Measurements from ENCODE around the gene TPPP3.

The TPPP3 gene

DNA sequence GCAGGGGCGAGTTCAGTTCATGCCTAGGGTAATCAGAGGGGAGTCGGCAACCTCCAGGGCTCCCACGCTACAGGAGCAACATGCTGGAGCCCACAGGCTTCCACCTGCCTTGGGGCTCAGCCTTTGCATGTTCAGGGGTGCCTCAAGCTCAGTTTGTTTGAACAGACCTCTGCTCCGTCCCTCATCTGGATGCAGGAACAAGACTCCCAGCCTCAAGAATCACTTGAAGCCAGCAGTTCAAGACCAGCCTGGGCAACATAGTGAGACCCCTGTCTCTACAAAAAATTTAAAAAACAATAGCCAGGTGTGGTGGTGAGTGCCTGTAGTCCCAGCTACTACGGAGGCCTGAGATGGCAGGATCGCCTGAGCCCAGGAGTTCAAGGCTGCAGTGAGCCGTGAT is 32.7 kb upstream of the TPPP3 start:
- no peak for DNase-seq (ENCODE audit: low spot score)
- TF ChIP-seq, protein P1, sequence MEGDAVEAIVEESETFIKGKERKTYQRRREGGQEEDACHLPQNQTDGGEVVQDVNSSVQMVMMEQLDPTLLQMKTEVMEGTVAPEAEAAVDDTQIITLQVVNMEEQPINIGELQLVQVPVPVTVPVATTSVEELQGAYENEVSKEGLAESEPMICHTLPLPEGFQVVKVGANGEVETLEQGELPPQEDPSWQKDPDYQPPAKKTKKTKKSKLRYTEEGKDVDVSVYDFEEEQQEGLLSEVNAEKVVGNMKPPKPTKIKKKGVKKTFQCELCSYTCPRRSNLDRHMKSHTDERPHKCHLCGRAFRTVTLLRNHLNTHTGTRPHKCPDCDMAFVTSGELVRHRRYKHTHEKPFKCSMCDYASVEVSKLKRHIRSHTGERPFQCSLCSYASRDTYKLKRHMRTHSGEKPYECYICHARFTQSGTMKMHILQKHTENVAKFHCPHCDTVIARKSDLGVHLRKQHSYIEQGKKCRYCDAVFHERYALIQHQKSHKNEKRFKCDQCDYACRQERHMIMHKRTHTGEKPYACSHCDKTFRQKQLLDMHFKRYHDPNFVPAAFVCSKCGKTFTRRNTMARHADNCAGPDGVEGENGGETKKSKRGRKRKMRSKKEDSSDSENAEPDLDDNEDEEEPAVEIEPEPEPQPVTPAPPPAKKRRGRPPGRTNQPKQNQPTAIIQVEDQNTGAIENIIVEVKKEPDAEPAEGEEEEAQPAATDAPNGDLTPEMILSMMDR (IDR thresholded peaks at IDR 0.05; ENCODE audit: borderline replicate concordance, control extremely low read depth, extremely low read depth, insufficient read depth, missing control alignments), result no peak
- in situ Hi-C loops (cut with MboI; ENCODE audit: low sequenced_read_pairs, unreplicated experiment), result no loop called here

DNA sequence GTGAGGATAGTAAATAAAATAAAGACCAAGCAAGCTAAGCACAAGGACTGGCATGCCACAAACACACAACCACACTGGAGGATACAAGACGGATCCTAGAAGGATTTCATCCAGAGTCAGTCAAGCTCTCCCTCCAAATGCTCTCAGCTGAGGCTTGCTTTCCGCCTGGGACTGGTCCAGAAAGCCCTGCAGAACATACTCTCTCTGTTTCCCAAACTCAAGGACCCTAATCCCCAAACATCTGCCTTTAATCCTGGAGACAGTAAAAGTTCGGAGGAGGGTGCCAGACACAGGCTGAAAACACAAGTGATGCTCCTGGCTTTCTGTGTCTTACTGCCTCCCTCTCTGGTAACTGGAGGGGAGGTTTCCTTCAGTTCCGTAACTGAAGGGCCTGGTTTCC is 32.3 kb upstream of the TPPP3 start:
- in situ Hi-C loops (cut with MboI; ENCODE audit: low sequenced_read_pairs, unreplicated experiment), result no loop called here
- TF ChIP-seq, protein P1 (IDR thresholded peaks at IDR 0.05; ENCODE audit: borderline replicate concordance, control extremely low read depth, extremely low read depth, insufficient read depth, missing control alignments), result no peak
- no peak for DNase-seq (ENCODE audit: low spot score)

DNA sequence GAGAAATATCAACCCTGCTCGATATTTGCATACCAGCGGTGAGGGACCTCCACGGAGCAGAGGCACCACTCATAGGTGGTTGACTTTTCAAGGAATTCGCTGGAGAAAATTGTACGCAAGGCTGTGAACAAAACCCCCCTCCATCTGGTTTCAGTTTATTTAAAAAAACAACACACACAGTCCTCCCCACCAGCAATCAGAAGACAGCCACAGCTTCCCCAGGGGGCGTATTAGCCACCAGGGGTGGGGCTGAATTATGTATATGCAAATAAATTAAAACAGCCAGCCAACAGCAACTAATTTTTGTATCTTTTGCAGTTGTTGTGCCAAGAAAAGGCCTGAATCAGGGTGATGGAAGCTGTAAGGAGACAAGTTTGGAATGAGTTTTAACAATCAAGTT is 31.8 kb upstream of the TPPP3 start:
- in situ Hi-C loops (cut with MboI; ENCODE audit: low sequenced_read_pairs, unreplicated experiment), result no loop called here
- TF ChIP-seq, protein P1 (IDR thresholded peaks at IDR 0.05; ENCODE audit: borderline replicate concordance, control extremely low read depth, extremely low read depth, insufficient read depth, missing control alignments), result no peak
- no peak for DNase-seq (ENCODE audit: low spot score)

DNA sequence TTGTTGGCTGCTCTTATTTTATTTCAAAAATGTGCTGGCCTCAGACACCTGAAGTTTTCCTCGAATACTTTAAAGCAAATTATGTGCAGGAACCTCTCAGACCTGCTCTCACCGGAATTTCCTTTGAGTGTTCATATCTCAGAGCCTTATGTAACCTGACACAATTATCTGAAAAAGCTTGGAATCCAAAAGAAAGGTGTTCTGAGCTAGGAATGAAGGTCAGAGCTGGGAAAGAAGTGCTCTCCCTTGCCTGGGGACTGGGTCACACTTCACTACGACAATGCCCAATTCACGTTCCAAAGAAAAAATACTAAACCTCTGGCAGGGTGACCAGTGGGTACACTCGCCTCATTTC is 30.9 kb upstream of the TPPP3 start:
- DNase-seq (ENCODE audit: low spot score), result no peak
- TF ChIP-seq, protein P1 (IDR thresholded peaks at IDR 0.05; ENCODE audit: borderline replicate concordance, control extremely low read depth, extremely low read depth, insufficient read depth, missing control alignments), result no peak
- in situ Hi-C loops (cut with MboI; ENCODE audit: low sequenced_read_pairs, unreplicated experiment), result loop anchor here (25.0 kb wide), 2 partner anchors 162 to 462 kb away; partner anchors contain the start of gene CES3

DNA sequence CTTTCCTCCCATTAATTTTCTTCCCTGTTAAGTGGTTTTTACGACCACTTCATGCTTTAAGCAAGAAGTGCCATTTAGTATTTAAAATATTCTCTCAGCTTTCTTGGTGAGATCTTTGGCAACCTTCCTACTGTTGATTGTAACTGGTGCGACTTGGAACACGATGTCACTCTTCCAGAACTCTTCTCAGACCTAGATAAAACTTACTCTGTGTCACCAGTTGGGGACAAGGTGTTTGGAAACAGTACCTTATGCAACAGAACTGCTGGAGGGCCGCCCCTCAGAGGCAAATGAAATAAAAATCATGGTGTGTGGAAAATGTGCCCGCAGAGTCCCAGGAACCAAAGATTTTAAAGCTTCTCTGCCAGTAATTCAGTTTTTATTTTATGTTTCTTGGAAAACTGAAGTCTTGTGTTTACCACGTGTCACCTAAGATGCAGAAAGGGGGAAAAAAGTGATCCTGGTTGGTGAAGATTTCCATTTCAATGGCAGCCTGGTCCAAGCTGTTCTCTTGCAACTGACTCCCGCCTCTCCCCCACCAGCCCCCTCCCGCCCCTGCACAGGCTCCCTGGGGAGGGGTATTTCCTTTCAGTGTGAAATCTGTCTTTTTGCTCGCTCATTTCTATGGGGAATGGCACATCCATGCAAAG is 30.4 kb upstream of the TPPP3 start:
- TF ChIP-seq, protein P1 (IDR thresholded peaks at IDR 0.05; ENCODE audit: borderline replicate concordance, control extremely low read depth, extremely low read depth, insufficient read depth, missing control alignments), result no peak
- no peak for DNase-seq (ENCODE audit: low spot score)
- in situ Hi-C loops (cut with MboI; ENCODE audit: low sequenced_read_pairs, unreplicated experiment), result loop anchor here (25.0 kb wide), 2 partner anchors 161 to 461 kb away; partner anchors contain the start of gene CES3

DNA sequence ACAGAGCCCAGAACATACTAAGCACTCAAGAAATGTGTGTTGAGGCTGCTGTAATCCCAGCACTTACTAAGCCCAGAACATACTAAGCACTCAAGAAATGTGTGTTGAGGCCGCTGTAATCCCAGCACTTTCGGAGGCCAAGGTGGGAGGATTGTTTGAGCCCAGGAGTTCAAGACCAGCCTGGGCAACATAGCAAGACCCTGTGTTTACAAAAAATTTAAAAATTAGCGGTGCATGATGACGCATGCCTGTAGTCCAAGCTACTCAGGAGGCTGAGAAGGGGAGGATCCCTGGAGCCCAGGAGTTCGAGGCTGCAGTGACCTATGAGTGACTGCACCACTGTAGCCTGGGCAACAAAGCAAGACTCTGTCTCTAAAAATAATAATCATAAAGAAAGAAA is 29.7 kb upstream of the TPPP3 start:
- no peak for DNase-seq (ENCODE audit: low spot score)
- in situ Hi-C loops (cut with MboI; ENCODE audit: low sequenced_read_pairs, unreplicated experiment), result loop anchor here (25.0 kb wide), 2 partner anchors 161 to 461 kb away; partner anchors contain the start of gene CES3
- TF ChIP-seq, protein P1 (IDR thresholded peaks at IDR 0.05; ENCODE audit: borderline replicate concordance, control extremely low read depth, extremely low read depth, insufficient read depth, missing control alignments), result no peak

Data from GM13976 (cell line).